DOHH2 (cell line): ENCODE measurements around the gene TMEM52B.
A peak's percentile ranks its signal among the peaks of the same experiment; 100 is the strongest.

Experiments
- H3F3A ChIP-seq: fragments of 200-600 bp; sonication (generic), shearing (Covaris generic); 2 replicates; pipeline ENCODE4 v1.6.0; 2016; ENCODE audit warnings: antibody characterized with exemption, mild to moderate bottlenecking; ENCODE audit not compliant: control insufficient read depth, insufficient read depth
- H3K27ac ChIP-seq: fragments of 200-600 bp; sonication (generic); 2 replicates; pipeline ENCODE4 v1.5.1; 2014; ENCODE audit warnings: low read depth, mild to moderate bottlenecking, low read length, moderate library complexity
- H3K27me3 ChIP-seq: fragments of 200-600 bp; sonication (generic); 2 replicates; pipeline ENCODE4 v1.6.1; 2014; ENCODE audit warnings: mild to moderate bottlenecking, low read length, mixed read lengths; ENCODE audit not compliant: control insufficient read depth
- H3K36me3 ChIP-seq: fragments of 200-600 bp; sonication (generic); 2 replicates; pipeline ENCODE4 v1.6.1; 2014; ENCODE audit warnings: mild to moderate bottlenecking, low read length, moderate library complexity, mixed read lengths; ENCODE audit not compliant: control insufficient read depth
- H3K4me1 ChIP-seq: fragments of 200-600 bp; sonication (generic); 2 replicates; pipeline ENCODE4 v1.6.1; 2014; ENCODE audit warnings: mild to moderate bottlenecking, low read length, mixed read lengths; ENCODE audit not compliant: control insufficient read depth
- H3K4me2 ChIP-seq: fragments of 200-600 bp; sonication (generic); 2 replicates; pipeline ENCODE4 v1.6.0; 2014; ENCODE audit warnings: mild to moderate bottlenecking, low read length, moderate library complexity
- H3K4me3 ChIP-seq: fragments of 200-600 bp; sonication (generic); 2 replicates; pipeline ENCODE4 v1.5.1; 2014; ENCODE audit warnings: mild to moderate bottlenecking, low read length, mixed read lengths
- H3K79me2 ChIP-seq: fragments of 200-600 bp; sonication (generic); 2 replicates; pipeline ENCODE4 v1.6.1; 2014; ENCODE audit warnings: mild to moderate bottlenecking, low read length, mixed read lengths; ENCODE audit not compliant: control insufficient read depth
- H3K9me2 ChIP-seq: fragments of 200-600 bp; sonication (generic); replicated peaks from 2 replicates; pipeline ENCODE4 v1.6.1; 2014; ENCODE audit warnings: mild to moderate bottlenecking, low read length, mixed read lengths; ENCODE audit not compliant: control insufficient read depth
- H3K9me3 ChIP-seq: fragments of 200-600 bp; sonication (generic); 2 replicates; pipeline ENCODE4 v1.6.1; 2014; ENCODE audit warnings: antibody characterized with exemption, low read length, mixed read lengths; ENCODE audit not compliant: control insufficient read depth, insufficient read depth
- H4K20me1 ChIP-seq: fragments of 200-600 bp; sonication (generic); 2 replicates; pipeline ENCODE4 v1.6.0; 2014; ENCODE audit warnings: low read depth, mild to moderate bottlenecking, antibody characterized with exemption, low read length, moderate library complexity; ENCODE audit not compliant: control insufficient read depth, insufficient read depth
- EZH2phosphoT487 ChIP-seq: fragments of 200-600 bp; sonication (generic); IDR thresholded peaks from 2 replicates; pipeline ENCODE4 v1.6.1; 2017; ENCODE audit warnings: borderline replicate concordance, mild to moderate bottlenecking, antibody characterized with exemption, low read length, moderate library complexity, mixed read lengths
- TF ChIP-seq, protein P1 (sequence below): fragments of 200-600 bp; sonication (generic); IDR thresholded peaks from one replicate; pipeline ENCODE4 v1.5.1; 2014; ENCODE audit warnings: antibody characterized with exemption, mild to moderate bottlenecking, low read depth, low read length; ENCODE audit not compliant: poor library complexity, severe bottlenecking

TMEM52B gene

DNA sequence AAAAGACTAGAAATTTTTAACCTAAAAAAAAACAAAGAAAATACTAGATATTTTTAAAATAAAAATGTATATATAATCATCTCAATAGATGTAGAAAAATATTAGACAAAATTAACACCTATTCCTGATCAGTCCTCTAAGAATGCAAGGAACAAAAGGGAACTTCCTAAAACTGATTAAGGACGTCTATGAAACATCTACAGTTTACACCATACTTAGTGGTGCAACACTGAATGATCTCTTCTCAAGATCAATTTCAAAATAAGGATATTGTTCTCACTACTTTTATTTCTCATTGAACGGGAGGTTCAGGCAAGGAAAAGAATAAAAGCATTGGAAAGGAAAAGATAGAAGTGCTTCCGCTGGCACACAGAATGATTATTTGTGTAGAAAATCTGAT lies 22.9 kb upstream of the TMEM52B start:
- Histone ChIP-seq H3K27ac (no peak overlapping the region), H3K4me1 (peaks cover 39% of the 10 kb centered on the region), H3K9me2 (no peaks in the 10 kb centered on the region), H3F3A (peaks cover 8% of the 10 kb centered on the region; the same call in 1 of the 2 replicates), H3K4me3 (no peak overlapping the region), H4K20me1 (no peaks in the 10 kb centered on the region), H3K36me3 (no peaks in the 10 kb centered on the region), H3K9me3 (no peaks in the 10 kb centered on the region), H3K27me3 (peaks cover 3% of the 10 kb centered on the region), H3K79me2 (no peaks in the 10 kb centered on the region), H3K4me2 (no peak overlapping the region)
- TF ChIP-seq, protein P1, sequence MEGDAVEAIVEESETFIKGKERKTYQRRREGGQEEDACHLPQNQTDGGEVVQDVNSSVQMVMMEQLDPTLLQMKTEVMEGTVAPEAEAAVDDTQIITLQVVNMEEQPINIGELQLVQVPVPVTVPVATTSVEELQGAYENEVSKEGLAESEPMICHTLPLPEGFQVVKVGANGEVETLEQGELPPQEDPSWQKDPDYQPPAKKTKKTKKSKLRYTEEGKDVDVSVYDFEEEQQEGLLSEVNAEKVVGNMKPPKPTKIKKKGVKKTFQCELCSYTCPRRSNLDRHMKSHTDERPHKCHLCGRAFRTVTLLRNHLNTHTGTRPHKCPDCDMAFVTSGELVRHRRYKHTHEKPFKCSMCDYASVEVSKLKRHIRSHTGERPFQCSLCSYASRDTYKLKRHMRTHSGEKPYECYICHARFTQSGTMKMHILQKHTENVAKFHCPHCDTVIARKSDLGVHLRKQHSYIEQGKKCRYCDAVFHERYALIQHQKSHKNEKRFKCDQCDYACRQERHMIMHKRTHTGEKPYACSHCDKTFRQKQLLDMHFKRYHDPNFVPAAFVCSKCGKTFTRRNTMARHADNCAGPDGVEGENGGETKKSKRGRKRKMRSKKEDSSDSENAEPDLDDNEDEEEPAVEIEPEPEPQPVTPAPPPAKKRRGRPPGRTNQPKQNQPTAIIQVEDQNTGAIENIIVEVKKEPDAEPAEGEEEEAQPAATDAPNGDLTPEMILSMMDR = no peak
- no peak for TF ChIP-seq EZH2phosphoT487

DNA sequence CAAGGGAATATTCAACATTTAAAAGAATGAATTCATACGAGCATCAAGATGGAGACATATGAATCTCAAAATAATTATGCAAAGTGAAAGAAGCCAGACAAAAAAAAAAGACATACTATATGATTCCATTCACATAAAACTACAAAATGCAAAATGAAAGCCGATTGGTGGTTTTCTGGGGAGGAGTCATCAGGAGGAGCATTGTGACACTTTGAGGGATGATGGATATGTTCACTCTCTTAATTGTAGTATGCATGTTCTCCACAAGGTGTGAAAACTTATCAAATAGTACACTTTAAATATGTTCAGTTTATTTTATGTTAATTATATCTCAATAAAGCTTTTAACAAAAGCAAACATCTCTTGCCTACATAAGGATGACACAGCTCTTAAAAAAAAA lies 20.4 kb upstream of the TMEM52B start:
- no peaks in the 10 kb centered on the region for H3K36me3 ChIP-seq
- H4K20me1 ChIP-seq = no peaks in the 10 kb centered on the region
- TF ChIP-seq, protein P1 = no peak
- TF ChIP-seq EZH2phosphoT487 = no peak
- H3K27ac ChIP-seq = peak overlapping the region; percentile 60
- H3K9me2 ChIP-seq = no peaks in the 10 kb centered on the region
- H3K27me3 ChIP-seq = peaks cover 3% of the 10 kb centered on the region
- peaks cover 8% of the 10 kb centered on the region; the same call in 1 of the 2 replicates for H3F3A ChIP-seq
- H3K79me2 ChIP-seq = no peaks in the 10 kb centered on the region
- peak overlapping the region; percentile 65 for H3K4me2 ChIP-seq
- no peaks in the 10 kb centered on the region for H3K9me3 ChIP-seq
- peak overlapping the region; percentile 50 for H3K4me3 ChIP-seq
- H3K4me1 ChIP-seq = peaks cover 52% of the 10 kb centered on the region

DNA sequence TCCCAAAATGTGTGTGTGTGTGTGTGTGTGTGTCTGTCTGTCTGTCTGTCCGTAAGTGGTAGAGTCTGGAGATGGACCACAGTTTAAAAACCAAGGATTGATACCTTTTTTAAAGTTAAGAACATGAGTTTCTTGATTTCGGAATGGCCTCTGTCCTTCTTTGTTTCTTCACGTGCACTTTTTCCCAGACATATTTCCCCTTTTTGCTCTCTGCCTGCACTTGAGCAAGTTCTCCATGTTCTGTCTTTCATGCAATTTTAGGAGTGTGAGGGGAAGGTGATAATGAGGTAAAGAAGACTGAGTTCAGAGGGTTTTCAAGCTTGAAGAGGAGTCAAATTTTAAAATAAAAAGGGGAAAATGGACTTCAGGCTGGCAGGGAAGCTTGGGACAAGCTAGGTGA lies 19.6 kb upstream of the TMEM52B start:
- Histone ChIP-seq H3K27ac (peak overlapping the region; percentile 60), H3K4me1 (peaks cover 49% of the 10 kb centered on the region), H3F3A (peaks cover 8% of the 10 kb centered on the region; the same call in 1 of the 2 replicates), H3K9me2 (no peaks in the 10 kb centered on the region), H3K4me3 (peak overlapping the region; percentile 50), H3K9me3 (no peaks in the 10 kb centered on the region), H3K27me3 (no peaks in the 10 kb centered on the region), H3K4me2 (peak overlapping the region; percentile 65), H3K79me2 (no peaks in the 10 kb centered on the region), H3K36me3 (no peaks in the 10 kb centered on the region), H4K20me1 (no peaks in the 10 kb centered on the region)
- TF ChIP-seq, protein P1 = no peak
- no peak for TF ChIP-seq EZH2phosphoT487
